Adrenal gland (tissue), 5 donors: Measurements from ENCODE around the gene LSM10.
A peak's percentile ranks its signal among the peaks of the same experiment; 100 is the strongest.

Source experiments
- CTCF ChIP-seq, 6 experiments: fragments of 450-650 bp in 4 of 6; fragments of 200-600 bp in 2 of 6; sonication (generic) in 1 of 6; IDR thresholded peaks; 1 replicate in 5 of 6; 2 replicates in 1 of 6; pipeline versions ENCODE4 v1.5.1 to v1.8.0; 2016 to 2021; ENCODE audit warnings: antibody characterized with exemption in 6 of 6, mild to moderate bottlenecking in 2 of 6, moderate library complexity in 1 of 6
- POLR2A ChIP-seq, 2 donors: fragments of 450-650 bp; IDR thresholded peaks; one replicate each; pipeline ENCODE4 v1.6.1; 2017; ENCODE audit warnings: antibody characterized with exemption in 2 of 2, mild to moderate bottlenecking in 2 of 2, moderate library complexity in 1 of 2
- donor health status: DM: no; HTN: no; CAD: no.

GRCh38 chr1:36446271-36446670 lies 48.6 kb upstream of the LSM10 start:
- TF ChIP-seq CTCF (IDR thresholded peaks at IDR 0.05): peak in 1 of 6 experiments; percentile 19
- TF ChIP-seq POLR2A (IDR thresholded peaks at IDR 0.05): no peak
